Endometrial microvascular endothelial cells (primary cell): ENCODE measurements around the gene HMGB4. TPM values are rescaled to one million over a fixed set of nuclear protein-coding genes. Genes with fewer than 3 reads are reported as not detected.

Experiments used
- in situ Hi-C: cut with HindIII; loops from 2 replicates; pipeline ENCODE4 v1.10.0; 2017; ENCODE audit warnings: low sequenced_read_pairs, low pct_unique_long_range_greater_than_20kb; ENCODE audit errors: inconsistent ontology term
- total RNA-seq: library from RNA; depleted of rRNA; stranded (reverse); fragments of >200 nt; gene quantifications from one replicate; pipeline ENCODE4 v1.2.3, GENCODE V29; 2015; ENCODE audit errors: inconsistent ontology term

Gene HMGB4
- total RNA-seq, 1 donor from 2014 or later, result not detected

GRCh38 chr1:33842348-33842747, 21.5 kb upstream of the HMGB4 start:
- in situ Hi-C loops, result no loop called here

GRCh38 chr1:33844166-33844565, 19.7 kb upstream of the HMGB4 start:
- in situ Hi-C loops, result no loop called here

- in situ Hi-C loops, result no loop called here
These were observed 17.0 kb upstream of the HMGB4 start for GRCh38 chr1:33846861-33847260.

GRCh38 chr1:33848205-33848937, 15.5 kb upstream of the HMGB4 start:
- in situ Hi-C loops, result no loop called here

- in situ Hi-C loops, result no loop called here
These were observed 14.7 kb upstream of the HMGB4 start for GRCh38 chr1:33849211-33849610.

- in situ Hi-C loops, result no loop called here
These were observed 13.4 kb upstream of the HMGB4 start for GRCh38 chr1:33850481-33850880.

GRCh38 chr1:33852711-33853110, 11.2 kb upstream of the HMGB4 start:
- in situ Hi-C loops, result no loop called here

GRCh38 chr1:33853431-33853830, 10.4 kb upstream of the HMGB4 start:
- in situ Hi-C loops, result no loop called here

GRCh38 chr1:33854091-33854490, 9.8 kb upstream of the HMGB4 start:
- in situ Hi-C loops, result no loop called here

GRCh38 chr1:33860671-33861070, 3.2 kb upstream of the HMGB4 start:
- in situ Hi-C loops, result no loop called here

- in situ Hi-C loops, result no loop called here
These were observed 846 bp downstream of the HMGB4 start for GRCh38 chr1:33864460-33865389.

GRCh38 chr1:33866281-33866680, 2.4 kb downstream of the HMGB4 start:
- in situ Hi-C loops, result no loop called here

GRCh38 chr1:33867684-33868083, 3.8 kb downstream of the HMGB4 start:
- in situ Hi-C loops, result no loop called here

- in situ Hi-C loops, result no loop called here
These were observed 8.4 kb downstream of the HMGB4 start for GRCh38 chr1:33872275-33872674.

GRCh38 chr1:33872683-33873082, 8.8 kb downstream of the HMGB4 start:
- in situ Hi-C loops, result no loop called here

GRCh38 chr1:33874636-33875035, 10.8 kb downstream of the HMGB4 start:
- in situ Hi-C loops, result no loop called here

- in situ Hi-C loops, result no loop called here
These were observed 12.0 kb downstream of the HMGB4 start for GRCh38 chr1:33875862-33876261.

- in situ Hi-C loops, result no loop called here
These were observed 13.2 kb downstream of the HMGB4 start for GRCh38 chr1:33876970-33877650.

- in situ Hi-C loops, result no loop called here
These were observed 14.5 kb downstream of the HMGB4 start for GRCh38 chr1:33878392-33878791.

GRCh38 chr1:33880305-33880704, 16.4 kb downstream of the HMGB4 start:
- in situ Hi-C loops, result no loop called here
